Thyroid gland (tissue), 4 donors: Measurements from ENCODE around the gene TEX54.

ENCODE experiments used
- POLR2A ChIP-seq, 2 donors: fragments of 450-650 bp; IDR thresholded peaks; one replicate each; pipeline ENCODE4 v1.6.1; 2017; ENCODE audit warnings: antibody characterized with exemption in 2 of 2, mild to moderate bottlenecking in 2 of 2, moderate library complexity in 1 of 2
- TF ChIP-seq, protein P1 (sequence below), 6 experiments: fragments of 200-600 bp in 3 of 6; fragments of 450-650 bp in 3 of 6; sonication (generic) in 3 of 6; IDR thresholded peaks; one replicate each; pipeline ENCODE4 v1.5.1; 2016 to 2019; ENCODE audit warnings: antibody characterized with exemption in 6 of 6, mild to moderate bottlenecking in 2 of 6, inconsistent platforms in 1 of 6, moderate library complexity in 1 of 6

GRCh38 chr11:62830904-62831519 is 1.6 kb downstream of the TEX54 start:
- TF ChIP-seq, protein P1, sequence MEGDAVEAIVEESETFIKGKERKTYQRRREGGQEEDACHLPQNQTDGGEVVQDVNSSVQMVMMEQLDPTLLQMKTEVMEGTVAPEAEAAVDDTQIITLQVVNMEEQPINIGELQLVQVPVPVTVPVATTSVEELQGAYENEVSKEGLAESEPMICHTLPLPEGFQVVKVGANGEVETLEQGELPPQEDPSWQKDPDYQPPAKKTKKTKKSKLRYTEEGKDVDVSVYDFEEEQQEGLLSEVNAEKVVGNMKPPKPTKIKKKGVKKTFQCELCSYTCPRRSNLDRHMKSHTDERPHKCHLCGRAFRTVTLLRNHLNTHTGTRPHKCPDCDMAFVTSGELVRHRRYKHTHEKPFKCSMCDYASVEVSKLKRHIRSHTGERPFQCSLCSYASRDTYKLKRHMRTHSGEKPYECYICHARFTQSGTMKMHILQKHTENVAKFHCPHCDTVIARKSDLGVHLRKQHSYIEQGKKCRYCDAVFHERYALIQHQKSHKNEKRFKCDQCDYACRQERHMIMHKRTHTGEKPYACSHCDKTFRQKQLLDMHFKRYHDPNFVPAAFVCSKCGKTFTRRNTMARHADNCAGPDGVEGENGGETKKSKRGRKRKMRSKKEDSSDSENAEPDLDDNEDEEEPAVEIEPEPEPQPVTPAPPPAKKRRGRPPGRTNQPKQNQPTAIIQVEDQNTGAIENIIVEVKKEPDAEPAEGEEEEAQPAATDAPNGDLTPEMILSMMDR (IDR thresholded peaks at IDR 0.05) = no peak
- no peak for TF ChIP-seq POLR2A (IDR thresholded peaks at IDR 0.05)
